Upper lobe of left lung (tissue), 4 donors: ENCODE measurements around the gene PTPN13.

Experiments used
- POLR2A ChIP-seq, 4 donors: fragments of 450-650 bp; IDR thresholded peaks; one replicate each; pipeline ENCODE4 v1.5.1; 2016 to 2017; ENCODE audit warnings: antibody characterized with exemption in 4 of 4, mild to moderate bottlenecking in 2 of 4
- TF ChIP-seq, protein P1 (sequence below), 6 experiments: fragments of 450-650 bp in 4 of 6; fragments of 200-600 bp in 2 of 6; sonication (generic) in 2 of 6; IDR thresholded peaks; one replicate each; pipeline ENCODE4 v1.5.1; 2016 to 2019; ENCODE audit warnings: antibody characterized with exemption in 6 of 6

DNA sequence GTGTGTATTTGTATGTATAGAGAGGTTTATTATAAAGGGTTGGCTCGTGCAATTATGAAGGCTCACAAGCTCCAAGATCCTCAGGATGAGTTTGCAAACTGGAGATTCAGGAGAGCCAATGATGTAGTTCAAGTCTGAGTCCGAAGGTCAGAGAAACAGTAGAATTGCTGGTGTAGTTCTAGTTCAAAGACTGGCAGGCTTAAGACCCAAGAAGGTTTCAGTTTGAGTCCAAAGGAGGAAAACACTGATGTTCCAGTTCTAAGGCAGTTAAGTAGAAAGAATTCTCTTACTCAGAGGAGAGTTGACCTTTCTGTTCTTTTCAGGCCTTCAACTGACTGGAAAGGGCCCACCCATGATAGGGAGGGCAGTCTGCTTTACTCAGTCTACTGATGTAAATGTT, 89.1 kb downstream of the PTPN13 start:
- no peak for TF ChIP-seq POLR2A (IDR thresholded peaks at IDR 0.05)
- TF ChIP-seq, protein P1, sequence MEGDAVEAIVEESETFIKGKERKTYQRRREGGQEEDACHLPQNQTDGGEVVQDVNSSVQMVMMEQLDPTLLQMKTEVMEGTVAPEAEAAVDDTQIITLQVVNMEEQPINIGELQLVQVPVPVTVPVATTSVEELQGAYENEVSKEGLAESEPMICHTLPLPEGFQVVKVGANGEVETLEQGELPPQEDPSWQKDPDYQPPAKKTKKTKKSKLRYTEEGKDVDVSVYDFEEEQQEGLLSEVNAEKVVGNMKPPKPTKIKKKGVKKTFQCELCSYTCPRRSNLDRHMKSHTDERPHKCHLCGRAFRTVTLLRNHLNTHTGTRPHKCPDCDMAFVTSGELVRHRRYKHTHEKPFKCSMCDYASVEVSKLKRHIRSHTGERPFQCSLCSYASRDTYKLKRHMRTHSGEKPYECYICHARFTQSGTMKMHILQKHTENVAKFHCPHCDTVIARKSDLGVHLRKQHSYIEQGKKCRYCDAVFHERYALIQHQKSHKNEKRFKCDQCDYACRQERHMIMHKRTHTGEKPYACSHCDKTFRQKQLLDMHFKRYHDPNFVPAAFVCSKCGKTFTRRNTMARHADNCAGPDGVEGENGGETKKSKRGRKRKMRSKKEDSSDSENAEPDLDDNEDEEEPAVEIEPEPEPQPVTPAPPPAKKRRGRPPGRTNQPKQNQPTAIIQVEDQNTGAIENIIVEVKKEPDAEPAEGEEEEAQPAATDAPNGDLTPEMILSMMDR (IDR thresholded peaks at IDR 0.05): no peak
